ENCODE results near the gene ROR2. TPM values are rescaled to one million over a fixed set of nuclear protein-coding genes. Genes with fewer than 3 reads are reported as not detected.
A peak's percentile ranks its signal among the peaks of the same experiment; 100 is the strongest.

ROR2 gene
- total and polyA plus RNA-seq, 2 donors = 4.5 to 7.1 TPM

DNA sequence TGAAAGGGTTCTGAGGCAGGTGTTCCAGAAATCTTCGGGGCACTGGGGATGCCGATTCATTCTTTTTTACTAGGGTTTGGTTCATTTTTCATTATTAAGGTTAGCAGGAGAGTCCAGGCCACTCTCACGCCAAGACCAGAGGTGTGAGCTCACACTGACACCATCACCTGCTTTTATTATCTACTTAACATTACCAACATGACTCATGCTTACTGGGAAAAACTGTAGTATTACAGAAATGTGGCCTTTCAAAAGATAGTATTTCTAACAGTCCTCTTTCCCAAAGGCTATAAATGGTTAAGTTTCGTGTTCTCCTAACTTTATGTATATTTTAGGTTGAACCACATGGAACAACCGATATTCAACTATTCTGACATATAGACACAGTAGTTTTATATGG is 222.1 kb downstream of the ROR2 start:
- WGBS = 88% methylated on average over 5 of the region's 5 CpGs
- no peak for DNase-seq (ENCODE audit: low read depth in 6 of 9, low spot score in 9 of 9)
- Histone ChIP-seq H3K27me3 (ENCODE audit: control insufficient read depth in 2 of 2, insufficient read depth in 1 of 2, low read length in 1 of 2) (no peaks in the 10 kb centered on the region), H3K36me3 (ENCODE audit: control insufficient read depth in 2 of 2, insufficient read depth in 2 of 2, low read length in 1 of 2) (no peaks in the 10 kb centered on the region), H3K9me3 (ENCODE audit: control insufficient read depth in 2 of 2, insufficient read depth in 1 of 2, low read length in 1 of 2) (no peaks in the 10 kb centered on the region), H3K4me1 (ENCODE audit: control insufficient read depth in 2 of 2, insufficient read depth in 2 of 2, low read length in 2 of 2) (no peaks in the 10 kb centered on the region), H3K27ac (ENCODE audit: low read depth in 1 of 2, low read length in 1 of 2) (no peak overlapping the region), H3K4me3 (ENCODE audit: low read length in 2 of 2) (no peak overlapping the region)

GRCh38 chr9:91727316-91727861 is 222.6 kb downstream of the ROR2 start:
- no peaks in the 10 kb centered on the region for H3K36me3 ChIP-seq (ENCODE audit: control insufficient read depth in 2 of 2, insufficient read depth in 2 of 2, low read length in 1 of 2)
- no peaks in the 10 kb centered on the region for H3K9me3 ChIP-seq (ENCODE audit: control insufficient read depth in 2 of 2, insufficient read depth in 1 of 2, low read length in 1 of 2)
- H3K4me3 ChIP-seq (ENCODE audit: low read length in 2 of 2) = no peak overlapping the region
- no peaks in the 10 kb centered on the region for H3K4me1 ChIP-seq (ENCODE audit: control insufficient read depth in 2 of 2, insufficient read depth in 2 of 2, low read length in 2 of 2)
- peaks cover 0 to 1% of the 10 kb centered on the region in 2 donors for H3K27me3 ChIP-seq (ENCODE audit: control insufficient read depth in 2 of 2, insufficient read depth in 1 of 2, low read length in 1 of 2)
- peak in 2 of 9 donors; percentile 39 to 52 for DNase-seq (ENCODE audit: low read depth in 6 of 9, low spot score in 9 of 9)
- 43% methylated on average over 7 of the region's 7 CpGs for WGBS
- H3K27ac ChIP-seq (ENCODE audit: low read depth in 1 of 2, low read length in 1 of 2) = no peak overlapping the region

DNA sequence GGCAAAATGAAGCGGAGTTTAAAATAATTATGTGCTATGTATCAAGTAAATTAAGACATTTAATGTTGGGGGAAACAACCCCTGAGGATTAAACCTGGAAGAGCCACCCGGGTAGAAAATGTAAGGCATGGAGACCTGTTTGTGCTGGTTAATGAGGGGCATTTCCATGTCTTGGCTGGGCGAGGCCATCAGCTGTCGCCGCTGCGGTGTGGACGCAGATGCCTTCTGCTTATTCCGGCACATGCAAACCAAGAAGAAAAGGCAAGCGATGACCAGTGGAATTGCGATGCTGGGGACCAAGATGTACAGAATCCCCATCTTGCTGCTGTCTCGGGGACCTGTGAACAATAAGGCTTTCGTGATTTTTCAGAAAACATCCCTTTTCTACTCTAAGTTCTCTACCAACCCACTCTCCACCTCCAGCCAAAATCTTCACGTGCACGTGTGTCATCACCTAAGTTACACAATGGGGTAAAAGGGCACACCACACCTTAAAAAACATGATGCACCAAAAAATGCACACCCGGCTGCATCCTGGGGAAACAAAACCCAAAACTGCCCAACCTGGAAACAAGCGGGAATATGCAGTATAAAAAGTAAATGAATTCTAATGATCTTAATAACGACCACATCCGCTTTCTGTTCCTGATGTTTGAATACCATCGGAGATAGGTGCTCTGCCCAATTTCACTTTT is 223.5 kb downstream of the ROR2 start:
- peaks cover 0 to 2% of the 10 kb centered on the region in 2 donors for H3K27me3 ChIP-seq (ENCODE audit: control insufficient read depth in 2 of 2, insufficient read depth in 1 of 2, low read length in 1 of 2)
- H3K4me1 ChIP-seq (ENCODE audit: control insufficient read depth in 2 of 2, insufficient read depth in 2 of 2, low read length in 2 of 2) = no peaks in the 10 kb centered on the region
- no peak for DNase-seq (ENCODE audit: low read depth in 6 of 9, low spot score in 9 of 9)
- H3K9me3 ChIP-seq (ENCODE audit: control insufficient read depth in 2 of 2, insufficient read depth in 1 of 2, low read length in 1 of 2) = no peaks in the 10 kb centered on the region
- 95% methylated on average over 19 of the region's 19 CpGs for WGBS
- no peak overlapping the region for H3K4me3 ChIP-seq (ENCODE audit: low read length in 2 of 2)
- H3K36me3 ChIP-seq (ENCODE audit: control insufficient read depth in 2 of 2, insufficient read depth in 2 of 2, low read length in 1 of 2) = no peaks in the 10 kb centered on the region
- H3K27ac ChIP-seq (ENCODE audit: low read depth in 1 of 2, low read length in 1 of 2) = no peak overlapping the region

DNA sequence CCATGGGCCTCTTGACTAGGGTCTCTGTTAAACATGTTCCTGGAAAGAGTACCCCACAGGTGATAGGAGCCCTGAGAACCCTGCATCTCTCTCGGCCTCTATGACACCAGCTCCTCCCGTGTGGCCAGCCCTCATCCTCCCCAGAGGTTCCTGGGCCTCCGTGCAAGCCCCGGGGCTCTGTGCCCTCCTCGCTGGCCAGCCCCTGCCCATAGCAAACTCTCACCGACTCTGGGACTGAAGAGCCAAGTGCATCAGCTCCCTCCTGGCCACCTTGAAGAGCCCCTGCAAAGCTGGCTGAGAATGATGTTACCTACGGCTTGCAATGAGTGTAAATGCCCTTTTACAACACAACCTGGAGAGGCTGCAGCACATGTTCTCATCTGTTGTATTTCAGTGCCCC is 224.4 kb downstream of the ROR2 start:
- no peak for DNase-seq (ENCODE audit: low read depth in 6 of 9, low spot score in 9 of 9)
- 96% methylated on average over 7 of the region's 7 CpGs for WGBS
- H3K36me3 ChIP-seq (ENCODE audit: control insufficient read depth in 2 of 2, insufficient read depth in 2 of 2, low read length in 1 of 2) = no peaks in the 10 kb centered on the region

GRCh38 chr9:91724609-91725505 is 225.2 kb downstream of the ROR2 start:
- Histone ChIP-seq H3K27me3 (ENCODE audit: control insufficient read depth in 2 of 2, insufficient read depth in 1 of 2, low read length in 1 of 2) (peaks cover 0 to 12% of the 10 kb centered on the region in 2 donors), H3K36me3 (ENCODE audit: control insufficient read depth in 2 of 2, insufficient read depth in 2 of 2, low read length in 1 of 2) (no peaks in the 10 kb centered on the region), H3K9me3 (ENCODE audit: control insufficient read depth in 2 of 2, insufficient read depth in 1 of 2, low read length in 1 of 2) (no peaks in the 10 kb centered on the region), H3K4me3 (ENCODE audit: low read length in 2 of 2) (no peak overlapping the region), H3K4me1 (ENCODE audit: control insufficient read depth in 2 of 2, insufficient read depth in 2 of 2, low read length in 2 of 2) (no peaks in the 10 kb centered on the region), H3K27ac (ENCODE audit: low read depth in 1 of 2, low read length in 1 of 2) (no peak overlapping the region)
- 96% methylated on average over 43 of the region's 43 CpGs for WGBS
- no peak for DNase-seq (ENCODE audit: low read depth in 6 of 9, low spot score in 9 of 9)

More for the DNA sequence above, 224.4 kb downstream of the ROR2 start:
- Histone ChIP-seq H3K4me3 (ENCODE audit: low read length in 2 of 2) (no peak overlapping the region), H3K9me3 (ENCODE audit: control insufficient read depth in 2 of 2, insufficient read depth in 1 of 2, low read length in 1 of 2) (no peaks in the 10 kb centered on the region), H3K27me3 (ENCODE audit: control insufficient read depth in 2 of 2, insufficient read depth in 1 of 2, low read length in 1 of 2) (peaks cover 0 to 10% of the 10 kb centered on the region in 2 donors), H3K4me1 (ENCODE audit: control insufficient read depth in 2 of 2, insufficient read depth in 2 of 2, low read length in 2 of 2) (no peaks in the 10 kb centered on the region), H3K27ac (ENCODE audit: low read depth in 1 of 2, low read length in 1 of 2) (no peak overlapping the region)

DNA sequence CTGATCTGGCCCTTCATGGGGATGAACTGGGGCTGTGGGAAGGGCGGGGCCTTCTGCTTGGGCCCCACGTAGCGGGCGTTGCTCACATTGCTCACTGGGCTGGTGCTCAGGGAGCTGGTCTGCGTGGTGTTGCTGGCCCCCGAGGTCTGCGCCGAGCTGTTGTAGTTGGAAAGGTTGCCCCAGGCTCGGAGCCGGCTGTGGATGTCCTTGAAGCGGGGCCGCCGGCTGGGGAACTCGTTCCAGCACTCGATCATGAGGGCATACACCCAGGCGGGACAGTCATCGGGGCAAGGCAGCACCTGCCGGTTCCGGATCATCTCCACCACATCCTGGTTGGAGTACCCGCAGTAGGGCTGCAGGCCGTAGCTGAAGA is 226.0 kb downstream of the ROR2 start:
- Histone ChIP-seq H3K4me3 (ENCODE audit: low read length in 2 of 2) (no peak overlapping the region), H3K9me3 (ENCODE audit: control insufficient read depth in 2 of 2, insufficient read depth in 1 of 2, low read length in 1 of 2) (no peaks in the 10 kb centered on the region), H3K27me3 (ENCODE audit: control insufficient read depth in 2 of 2, insufficient read depth in 1 of 2, low read length in 1 of 2) (peaks cover 0 to 14% of the 10 kb centered on the region in 2 donors), H3K36me3 (ENCODE audit: control insufficient read depth in 2 of 2, insufficient read depth in 2 of 2, low read length in 1 of 2) (no peaks in the 10 kb centered on the region), H3K4me1 (ENCODE audit: control insufficient read depth in 2 of 2, insufficient read depth in 2 of 2, low read length in 2 of 2) (no peaks in the 10 kb centered on the region), H3K27ac (ENCODE audit: low read depth in 1 of 2, low read length in 1 of 2) (no peak overlapping the region)
- 96% methylated on average over 21 of the region's 21 CpGs for WGBS
- DNase-seq (ENCODE audit: low read depth in 6 of 9, low spot score in 9 of 9) = no peak

GRCh38 chr9:91723420-91724067 is 226.5 kb downstream of the ROR2 start:
- Histone ChIP-seq H3K4me3 (ENCODE audit: low read length in 2 of 2) (no peak overlapping the region), H3K4me1 (ENCODE audit: control insufficient read depth in 2 of 2, insufficient read depth in 2 of 2, low read length in 2 of 2) (no peaks in the 10 kb centered on the region), H3K27me3 (ENCODE audit: control insufficient read depth in 2 of 2, insufficient read depth in 1 of 2, low read length in 1 of 2) (peaks cover 0 to 18% of the 10 kb centered on the region in 2 donors), H3K27ac (ENCODE audit: low read depth in 1 of 2, low read length in 1 of 2) (no peak overlapping the region), H3K9me3 (ENCODE audit: control insufficient read depth in 2 of 2, insufficient read depth in 1 of 2, low read length in 1 of 2) (no peaks in the 10 kb centered on the region), H3K36me3 (ENCODE audit: control insufficient read depth in 2 of 2, insufficient read depth in 2 of 2, low read length in 1 of 2) (no peaks in the 10 kb centered on the region)
- WGBS = 88% methylated on average over 23 of the region's 23 CpGs
- no peak for DNase-seq (ENCODE audit: low read depth in 6 of 9, low spot score in 9 of 9)

DNA sequence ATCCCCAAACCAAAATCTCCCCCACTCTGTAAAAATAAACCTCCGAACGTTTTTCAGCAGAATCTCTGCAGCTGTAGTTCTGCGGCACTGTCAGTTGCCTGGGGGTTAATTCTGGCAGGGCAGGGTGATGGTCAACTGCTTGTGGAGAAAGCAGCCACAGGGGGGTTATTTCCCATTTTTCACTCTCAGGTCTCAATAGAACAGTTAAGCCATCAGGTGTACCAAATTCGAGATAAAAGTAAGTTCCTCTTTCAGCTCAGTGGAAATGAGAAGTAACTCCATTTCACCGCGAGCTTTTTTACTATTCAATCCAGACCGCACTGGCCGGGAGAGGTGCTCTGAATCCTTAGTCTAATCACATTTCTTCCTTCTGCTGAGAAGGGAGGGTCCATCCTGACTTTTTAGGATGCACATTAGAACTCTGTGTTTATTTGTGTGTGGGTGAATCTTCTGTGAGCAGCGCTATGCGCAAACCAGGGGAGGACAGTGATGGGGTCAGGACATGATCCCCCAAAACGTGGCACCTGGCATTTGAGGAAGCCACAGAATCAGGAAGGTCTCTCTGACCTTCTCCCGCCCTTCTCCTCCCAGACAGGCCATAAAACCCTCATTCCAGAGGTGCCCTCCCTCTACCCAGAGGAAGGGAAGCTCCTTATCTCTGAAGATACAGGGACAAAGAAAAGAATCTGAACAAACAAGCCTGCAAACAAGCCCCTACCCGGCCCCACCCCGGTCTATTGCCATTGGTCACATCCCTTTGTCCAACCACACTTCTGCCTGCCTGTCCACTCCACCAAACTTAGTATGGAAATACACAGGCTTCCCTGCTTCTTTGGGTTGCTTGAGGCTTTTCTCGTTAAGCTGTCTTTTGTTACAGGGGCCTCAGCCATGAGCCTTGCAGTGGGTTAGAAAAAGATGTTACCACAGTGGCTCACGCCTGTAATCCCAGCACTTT is 229.0 kb downstream of the ROR2 start:
- H3K27ac ChIP-seq (ENCODE audit: low read depth in 1 of 2, low read length in 1 of 2) = no peak overlapping the region
- H3K4me3 ChIP-seq (ENCODE audit: low read length in 2 of 2) = no peak overlapping the region
- WGBS = 27% methylated on average over 16 of the region's 16 CpGs
- H3K9me3 ChIP-seq (ENCODE audit: control insufficient read depth in 2 of 2, insufficient read depth in 1 of 2, low read length in 1 of 2) = no peaks in the 10 kb centered on the region
- no peaks in the 10 kb centered on the region for H3K4me1 ChIP-seq (ENCODE audit: control insufficient read depth in 2 of 2, insufficient read depth in 2 of 2, low read length in 2 of 2)
- peaks cover 0 to 22% of the 10 kb centered on the region in 2 donors for H3K27me3 ChIP-seq (ENCODE audit: control insufficient read depth in 2 of 2, insufficient read depth in 1 of 2, low read length in 1 of 2)
- no peaks in the 10 kb centered on the region for H3K36me3 ChIP-seq (ENCODE audit: control insufficient read depth in 2 of 2, insufficient read depth in 2 of 2, low read length in 1 of 2)
- peak in 1 of 9 donors; percentile 20 for DNase-seq (ENCODE audit: low read depth in 6 of 9, low spot score in 9 of 9)
